Kidney glomerular epithelial cell (primary cell): ENCODE measurements around the gene CRADD.
"Not testable (repeated sequence)": the region's sequence is repeated elsewhere in the genome, so short reads cannot be mapped to it uniquely, and the experiment has no call there.

ENCODE experiments used
- DNase-seq: peaks from one replicate; lab custom pipeline; 2025; lab: John Stamatoyannopoulos, UW

Gene CRADD

DNA sequence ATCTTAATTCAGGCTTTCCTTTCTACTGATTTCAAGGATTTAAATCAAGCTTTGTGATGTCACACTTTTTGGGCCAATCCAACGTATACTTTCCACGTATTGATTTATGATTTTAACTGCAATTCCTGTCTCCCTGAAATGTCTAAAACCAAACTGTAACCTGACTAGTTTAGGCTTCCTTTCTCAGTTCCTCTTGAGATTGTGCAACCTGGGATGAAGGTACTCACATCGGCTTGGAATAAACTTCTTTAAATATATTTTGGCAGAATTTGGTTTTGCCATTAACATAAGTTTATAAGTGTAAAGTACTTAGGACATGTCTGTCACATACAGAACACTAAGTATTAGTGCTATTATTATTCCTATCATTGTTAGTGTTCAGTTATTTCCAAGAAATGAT lies 224.6 kb downstream of the CRADD start:
- DNase-seq: no peak

DNA sequence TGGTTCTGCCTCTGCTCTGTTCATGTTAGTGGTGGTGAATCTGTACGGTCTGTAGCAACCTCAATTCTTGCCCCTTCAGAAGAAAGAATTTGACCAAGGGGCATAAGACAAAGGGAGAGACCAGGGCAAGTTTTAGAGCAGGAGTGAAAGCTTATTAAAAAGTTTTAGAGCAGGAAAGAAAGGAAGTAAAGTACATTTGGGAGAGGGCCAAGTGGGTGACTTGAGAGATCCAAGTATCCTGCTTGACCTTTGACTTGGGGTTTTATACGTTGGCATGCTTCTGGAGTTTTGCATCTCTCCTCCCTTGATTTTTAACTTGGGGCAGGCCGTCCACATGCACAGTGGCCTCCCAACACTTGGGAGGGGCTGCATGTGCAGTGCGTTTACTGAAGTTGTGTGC lies 225.0 kb downstream of the CRADD start:
- no peak for DNase-seq

DNA sequence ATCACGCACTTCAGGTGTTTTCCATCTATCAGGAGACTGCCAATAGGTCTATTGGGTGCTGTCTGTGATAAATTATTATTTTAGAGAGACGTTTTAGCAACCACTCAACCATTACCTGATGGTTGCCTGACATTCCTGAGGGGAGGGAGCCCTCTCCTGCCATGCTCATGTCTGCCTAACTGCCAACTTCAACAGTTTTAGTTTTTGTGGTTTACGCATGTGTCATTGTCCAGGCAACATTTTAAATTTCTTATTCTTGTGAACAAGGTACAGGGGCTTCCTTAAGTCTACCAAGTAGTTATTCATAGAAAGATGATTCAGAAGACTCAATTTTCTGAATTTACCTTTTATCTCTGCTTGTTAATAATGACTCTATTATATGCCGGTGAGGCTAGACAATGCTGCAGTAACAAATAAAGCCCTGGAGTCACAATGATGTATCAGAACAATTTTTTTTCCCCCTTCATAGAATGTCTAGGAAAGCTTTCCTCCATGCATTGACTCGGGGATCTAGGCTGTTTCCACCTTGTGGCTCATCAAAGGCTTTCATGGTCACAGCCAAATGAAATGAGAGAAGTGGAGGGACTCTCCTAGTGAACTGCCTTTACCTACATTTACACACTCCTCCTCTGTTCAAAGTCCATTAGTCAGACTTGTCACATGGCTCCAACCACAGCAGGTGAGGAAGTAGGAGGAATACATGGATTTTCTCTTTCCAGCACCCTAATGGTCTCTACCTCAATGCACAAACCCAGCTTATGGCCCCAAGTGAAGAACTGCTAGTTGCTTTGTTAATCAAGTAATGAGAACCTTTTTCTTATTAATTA lies 225.8 kb downstream of the CRADD start:
- no peak for DNase-seq

DNA sequence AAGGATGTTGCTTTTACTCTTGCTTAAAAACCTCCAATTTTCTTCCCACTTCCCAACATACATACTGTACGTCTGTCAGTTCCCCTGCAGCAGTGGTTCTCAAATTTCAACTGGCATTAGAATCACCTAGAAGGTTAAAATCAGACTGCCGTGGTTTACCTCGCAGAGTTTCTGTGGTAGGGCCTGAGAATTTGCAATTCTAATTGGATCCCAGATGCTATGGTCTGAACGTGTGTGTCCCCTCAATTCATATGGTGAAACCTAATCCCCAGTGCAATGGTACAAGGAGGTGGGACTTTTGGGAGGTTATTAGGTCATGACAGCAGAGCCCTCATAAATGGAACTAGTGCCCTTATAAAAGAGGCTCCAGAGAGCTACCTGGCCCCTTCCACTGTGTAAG lies 226.9 kb downstream of the CRADD start:
- DNase-seq: no peak

DNA sequence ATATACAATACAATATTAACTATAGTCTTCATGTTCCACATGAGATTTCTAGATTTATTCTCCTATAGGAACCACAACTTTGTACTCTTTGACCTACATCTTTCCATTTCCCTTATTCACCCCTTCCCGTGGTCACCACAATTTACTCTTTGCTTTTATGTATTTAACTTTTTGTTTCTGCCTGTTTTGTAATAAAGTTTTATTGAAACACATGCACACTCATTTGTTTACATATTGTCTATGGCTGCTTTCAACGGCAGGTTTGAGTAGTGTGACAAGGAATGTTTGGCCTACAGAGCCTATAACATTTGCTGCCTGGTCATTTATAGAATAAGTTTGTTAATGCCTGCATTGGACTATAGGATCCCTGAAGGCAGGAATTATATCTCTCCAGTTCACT lies 231.1 kb downstream of the CRADD start:
- no peak for DNase-seq

DNA sequence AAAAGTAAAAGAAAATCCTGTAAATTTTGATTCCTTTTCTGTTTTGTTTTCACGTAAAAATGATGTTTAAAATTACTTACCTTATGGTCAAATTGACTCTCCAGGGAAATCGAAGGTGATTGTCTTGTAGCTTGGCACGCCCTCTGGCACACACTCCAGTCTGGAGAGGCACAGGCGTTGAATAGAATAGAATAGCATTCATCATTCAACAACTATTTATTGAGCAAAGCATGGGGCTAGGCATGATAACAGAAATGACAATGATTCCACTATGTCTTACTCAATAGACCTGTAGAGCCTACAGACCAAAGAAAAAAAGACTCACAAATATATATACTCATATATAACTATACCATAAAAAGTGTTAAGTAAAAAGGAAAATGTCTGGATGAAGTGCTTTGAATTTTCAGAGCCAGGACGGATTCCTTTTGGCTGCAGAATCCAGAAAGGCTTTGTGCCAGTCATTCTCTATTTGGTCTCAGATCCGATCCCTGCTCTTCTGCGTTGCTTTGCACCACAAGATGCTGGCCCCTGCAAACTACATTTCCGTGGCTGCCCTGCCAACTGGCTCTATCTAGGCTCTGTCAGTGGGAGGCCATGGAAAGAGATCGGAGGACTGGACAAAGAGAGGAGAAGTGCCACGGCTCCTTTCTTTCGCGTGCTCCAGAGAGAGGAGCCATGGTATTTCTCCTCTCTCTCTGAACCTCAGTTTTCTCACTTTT lies 231.8 kb downstream of the CRADD start:
- DNase-seq: no peak

DNA sequence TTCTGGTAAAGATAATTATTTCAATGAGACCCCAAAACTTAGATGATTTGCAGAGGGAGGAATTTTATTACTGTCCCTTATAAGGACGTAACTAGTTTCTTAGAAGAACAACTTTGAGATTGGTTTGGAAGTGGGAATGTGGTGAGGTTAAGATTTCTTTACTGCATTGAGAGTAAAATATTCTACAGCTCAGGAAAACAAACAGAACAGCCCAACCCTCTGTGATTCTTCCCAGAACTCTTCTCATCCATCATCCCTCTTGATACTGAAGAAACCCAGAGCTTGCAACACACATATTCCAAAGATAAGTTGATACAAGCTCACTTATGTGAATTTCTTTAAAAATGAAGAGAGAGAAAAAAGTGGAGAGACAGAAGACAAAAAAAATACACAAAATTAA lies 234.2 kb downstream of the CRADD start:
- DNase-seq: no peak

DNA sequence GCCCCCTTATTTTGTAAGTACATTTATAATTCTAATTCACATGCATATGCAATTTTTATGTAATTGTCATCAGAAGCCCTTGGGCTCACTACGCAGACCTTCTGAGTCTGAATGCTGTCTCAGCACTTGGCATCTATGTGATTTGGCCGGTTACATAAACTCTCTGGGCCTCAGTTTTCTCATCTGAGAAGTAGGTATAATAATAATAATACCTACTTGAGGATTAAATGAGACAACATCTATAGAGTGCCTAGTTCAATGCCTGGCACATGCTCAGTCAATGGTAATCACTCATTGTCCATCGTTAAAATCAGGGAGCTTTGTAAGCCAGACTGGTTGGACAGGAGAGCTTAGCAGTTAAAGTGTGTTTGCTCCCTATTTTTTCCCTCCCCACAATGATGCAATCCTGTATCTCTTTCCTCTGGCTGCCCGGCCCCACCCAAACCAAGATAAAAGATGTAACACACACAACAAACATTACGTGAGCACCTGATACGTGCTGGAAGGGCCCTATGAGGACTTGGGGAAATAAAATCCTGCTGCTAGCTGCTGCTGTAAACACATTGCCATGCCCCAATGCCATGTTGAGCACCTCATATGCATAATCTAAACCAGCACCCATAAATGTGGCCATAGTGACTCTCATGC lies 235.0 kb downstream of the CRADD start:
- DNase-seq: no peak

DNA sequence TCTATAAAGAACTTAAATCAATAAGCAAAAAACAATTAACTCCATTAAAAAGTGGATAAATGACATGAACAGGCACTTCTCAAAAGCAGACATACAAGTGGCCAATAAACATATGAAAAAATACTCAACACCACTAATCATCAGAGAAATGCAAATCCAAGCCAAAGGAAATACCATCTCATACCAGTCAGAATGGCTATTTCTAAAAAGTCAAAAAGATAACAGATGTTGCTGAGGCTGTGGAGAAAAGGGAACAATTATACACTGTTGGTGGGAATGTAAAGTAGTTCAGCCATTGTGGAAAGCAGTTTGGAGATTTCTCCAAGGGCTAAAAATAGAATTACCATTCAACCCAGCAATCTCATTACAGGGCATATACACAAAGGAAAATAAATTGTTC lies 236.7 kb downstream of the CRADD start:
- no peak for DNase-seq

DNA sequence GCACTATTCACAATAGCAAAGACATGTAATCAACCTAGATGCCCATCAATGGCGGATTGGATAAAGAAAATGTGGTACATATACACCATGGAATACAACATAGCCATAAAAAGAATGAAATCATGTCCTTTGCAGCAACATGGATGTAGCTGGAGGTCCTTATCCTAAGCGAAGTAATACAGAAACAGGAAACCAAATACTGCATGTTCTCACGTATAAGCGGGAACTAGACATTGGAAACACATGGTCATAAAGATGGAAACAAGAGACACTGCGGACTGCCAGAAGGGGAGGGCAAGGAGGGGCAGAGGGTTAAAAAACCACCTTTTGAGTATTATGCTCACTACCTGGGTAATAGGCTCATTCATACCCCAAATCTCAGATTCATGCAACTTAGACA lies 237.1 kb downstream of the CRADD start:
- no peak for DNase-seq

DNA sequence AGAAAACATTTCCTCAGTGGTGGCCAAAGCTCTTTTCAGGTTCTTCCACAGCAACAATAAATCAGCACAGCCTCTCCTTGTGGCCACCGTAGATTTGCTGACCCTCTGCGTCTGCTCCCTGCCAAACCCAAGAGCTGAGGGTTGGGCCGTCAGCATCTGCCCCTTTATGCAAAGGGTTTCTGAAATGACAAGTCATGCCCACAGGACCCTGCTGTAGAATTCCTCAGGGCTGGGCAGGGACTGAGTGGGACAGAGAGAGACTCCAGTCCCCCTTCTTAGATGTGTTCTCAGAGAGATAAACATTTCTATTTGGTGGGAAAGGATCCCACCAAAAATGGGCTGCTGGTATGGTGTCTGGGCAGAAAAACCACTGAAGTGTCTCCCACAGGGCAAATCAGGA lies 238.2 kb downstream of the CRADD start:
- DNase-seq: no peak

DNA sequence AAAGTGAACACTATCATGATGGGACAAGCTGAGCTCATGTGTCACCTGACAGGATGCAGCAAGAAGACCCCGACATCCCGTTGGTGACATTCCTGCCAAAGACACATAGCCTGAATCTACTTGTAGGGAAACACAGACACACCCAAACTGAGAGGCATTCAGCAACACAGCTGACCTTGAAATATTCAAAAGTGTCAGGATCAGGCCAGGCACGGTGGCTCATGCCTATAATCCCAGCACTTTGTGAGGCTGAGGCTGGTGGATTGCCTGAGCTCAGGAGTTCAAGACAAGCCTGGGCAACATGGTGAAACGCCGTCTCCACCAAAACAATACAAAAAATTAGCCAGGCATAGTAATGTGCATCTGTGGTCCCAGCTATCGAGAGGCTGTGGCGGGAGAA lies 239.2 kb downstream of the CRADD start:
- DNase-seq: no peak

DNA sequence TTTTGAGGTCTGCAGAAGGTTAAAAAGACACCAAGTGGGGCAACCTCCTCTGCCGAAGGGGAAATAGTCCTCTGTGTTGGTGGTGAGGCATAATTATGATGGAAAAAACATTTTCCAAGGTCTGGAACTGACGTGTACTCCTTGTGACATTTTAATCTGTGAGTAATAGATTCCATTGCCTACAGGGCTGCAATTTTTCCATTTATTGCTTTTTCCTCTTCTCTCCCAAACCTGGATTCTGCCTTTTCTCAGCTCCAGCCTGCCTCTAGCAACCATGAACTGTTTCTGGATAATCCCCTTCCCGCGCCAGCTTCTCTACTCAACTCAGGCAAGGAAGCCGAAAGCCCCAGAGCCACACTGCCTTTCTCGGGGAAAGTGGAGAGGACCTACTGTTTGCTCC lies 241.1 kb downstream of the CRADD start:
- no peak for DNase-seq

DNA sequence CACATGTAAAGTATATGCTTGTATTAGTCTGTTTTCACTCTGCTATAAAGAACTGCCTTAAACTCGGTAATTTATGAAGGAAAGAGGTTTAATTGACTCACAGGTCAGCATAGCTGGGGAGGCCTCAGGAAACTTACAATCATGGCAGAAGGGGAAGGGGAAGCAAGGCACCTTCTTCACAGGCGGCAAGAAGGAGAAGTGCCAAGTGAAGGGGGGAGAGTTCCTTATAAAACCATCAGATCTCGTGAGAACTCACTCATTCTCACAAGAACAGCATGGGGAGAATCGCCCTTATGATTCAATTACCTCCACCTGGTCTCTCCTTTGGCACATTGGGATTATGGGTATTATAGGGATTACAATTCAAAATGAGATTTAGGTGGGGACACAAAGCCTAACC lies 241.7 kb downstream of the CRADD start:
- DNase-seq: no peak

DNA sequence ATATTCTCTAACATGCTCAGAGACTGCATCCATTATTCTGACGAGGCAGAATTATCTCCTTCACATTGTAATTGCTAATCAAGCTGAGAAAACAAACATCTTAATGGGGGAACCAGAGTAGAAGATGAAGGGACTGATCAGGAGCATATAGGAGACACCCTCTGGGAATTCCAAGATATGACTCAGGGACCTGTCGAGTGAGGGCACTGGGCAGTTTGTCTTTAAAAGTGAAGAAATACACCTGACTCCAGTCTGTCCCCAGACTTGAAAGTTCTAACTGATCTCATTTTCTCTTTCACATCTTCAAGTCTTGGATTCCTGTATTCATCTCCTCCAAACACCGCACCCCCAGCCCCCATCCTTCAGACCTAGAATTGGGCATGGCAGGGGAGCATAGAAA lies 244.3 kb downstream of the CRADD start:
- DNase-seq: no peak

DNA sequence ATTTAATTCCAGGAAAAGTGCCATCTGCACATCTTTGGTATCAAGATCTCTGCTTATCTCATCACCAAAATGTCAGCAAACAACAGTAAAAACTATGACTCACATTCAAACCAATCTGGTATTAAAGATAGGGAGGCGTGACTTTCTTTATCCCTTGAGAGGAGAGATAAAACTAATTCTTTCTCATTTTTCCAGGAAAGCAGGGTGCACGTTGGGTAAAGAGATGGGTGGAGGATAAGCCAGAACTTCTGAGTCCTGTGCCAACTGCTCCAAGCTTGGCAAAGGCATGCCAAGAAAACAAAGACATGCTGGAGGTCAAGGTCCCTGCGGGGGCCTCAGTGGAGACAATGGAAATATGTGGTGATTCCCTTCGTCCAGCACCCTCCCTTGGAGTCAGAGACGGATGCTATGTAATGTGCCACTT lies 245.4 kb downstream of the CRADD start:
- DNase-seq: no peak

DNA sequence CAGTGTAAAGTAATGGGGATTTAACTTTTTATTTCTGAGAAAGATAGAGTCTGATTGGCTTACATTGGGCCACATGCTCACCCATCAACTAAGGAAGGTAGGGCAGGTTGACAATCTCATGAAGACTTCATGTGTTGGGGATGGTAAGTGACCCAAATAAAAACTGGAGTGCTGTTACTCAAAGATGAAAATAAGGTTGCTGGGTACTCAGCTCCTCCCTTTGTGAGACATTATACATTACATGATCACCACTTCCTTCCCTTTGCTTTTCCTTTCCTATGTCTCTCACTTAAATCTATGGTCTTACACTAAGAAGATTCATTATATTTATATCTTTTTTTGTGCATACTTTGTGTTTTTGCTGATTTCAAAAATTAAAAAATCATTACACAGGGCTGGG lies 247.2 kb downstream of the CRADD start:
- no peak for DNase-seq

DNA sequence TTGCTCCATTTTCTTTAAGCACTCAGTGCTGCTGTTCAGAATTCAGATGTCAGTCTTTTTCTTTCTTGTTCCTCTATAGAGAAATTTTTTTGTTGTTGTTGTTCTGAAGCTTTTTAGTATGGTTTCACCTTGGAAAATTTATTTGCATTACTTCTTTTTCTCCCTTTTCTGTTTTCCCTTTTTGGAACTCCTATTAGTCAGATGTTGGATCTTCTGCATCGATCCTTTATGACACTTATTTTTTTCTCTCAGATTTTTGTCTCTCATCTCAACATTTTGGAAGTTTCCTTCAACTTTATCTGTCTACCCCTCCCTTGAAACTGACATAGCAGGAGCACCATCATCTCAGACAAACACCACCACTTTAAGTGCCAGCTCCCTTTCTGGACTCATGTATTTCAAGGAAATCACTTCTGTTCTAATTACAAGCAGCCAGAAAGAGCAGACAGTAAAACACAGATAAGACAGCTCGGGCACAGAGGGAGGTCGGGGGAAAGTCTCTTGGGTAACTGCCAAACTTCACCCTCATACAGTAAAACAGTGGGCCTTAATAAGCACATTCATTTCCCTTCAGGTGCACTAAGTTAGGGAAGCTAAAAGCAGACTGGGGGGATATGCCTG lies 248.5 kb downstream of the CRADD start:
- DNase-seq: no peak

DNA sequence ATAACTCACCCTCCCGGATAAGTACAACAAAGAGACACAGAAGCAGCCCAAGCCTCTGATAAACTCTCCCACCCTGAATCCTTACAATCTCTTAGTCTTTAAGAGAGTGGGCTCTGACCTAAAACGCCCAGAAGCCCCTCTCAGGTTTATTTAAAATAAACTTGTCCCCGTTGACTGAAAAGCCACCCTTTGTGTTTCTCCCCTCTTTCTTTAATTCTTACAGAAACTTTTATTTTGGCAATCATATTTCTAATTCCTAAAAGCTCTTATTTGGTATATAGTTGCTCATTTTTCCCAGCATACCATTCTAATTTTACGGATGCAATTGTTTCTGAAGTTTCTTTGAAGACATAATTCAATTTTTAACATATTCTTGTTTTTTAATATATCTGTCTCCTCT lies 249.1 kb downstream of the CRADD start:
- no peak for DNase-seq

DNA sequence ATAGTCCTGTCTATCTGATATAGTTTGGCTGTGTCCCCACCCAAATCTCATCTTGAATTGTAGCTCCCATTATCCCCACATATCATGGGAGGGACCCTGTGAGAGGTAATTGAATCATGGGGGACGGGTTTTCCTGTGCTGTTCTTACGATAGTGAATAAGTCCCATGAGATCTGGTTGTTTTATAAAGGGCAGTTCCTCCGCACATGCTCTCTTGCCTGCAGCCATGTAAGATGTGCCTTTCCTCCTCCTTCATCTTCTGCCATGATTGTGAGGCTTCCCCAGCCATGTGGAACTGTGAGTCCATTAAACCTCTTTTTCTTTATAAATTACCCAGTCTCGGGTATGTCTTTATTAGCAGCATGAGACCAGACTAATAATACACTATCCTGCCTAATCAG lies 251.9 kb downstream of the CRADD start:
- not testable (repeated sequence) for DNase-seq

DNA sequence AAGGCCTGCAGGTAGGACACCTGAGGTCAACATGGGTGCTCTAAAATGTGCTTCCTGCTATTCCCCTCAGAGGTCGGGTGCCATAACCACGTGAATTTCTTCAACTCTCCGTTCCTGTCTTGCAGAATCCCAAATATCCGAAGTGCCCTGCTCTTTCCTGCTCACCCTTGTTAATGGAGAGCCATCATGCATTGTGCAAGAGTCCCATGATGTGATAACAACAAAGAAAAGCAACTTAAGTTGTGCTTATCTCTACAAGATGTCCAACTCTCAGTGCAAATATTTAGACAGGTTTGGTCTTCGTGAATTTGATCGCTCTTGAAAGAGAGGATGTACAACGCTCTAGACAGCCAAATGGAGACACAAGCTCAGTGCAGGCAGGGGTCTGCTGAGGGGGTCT lies 260.6 kb downstream of the CRADD start:
- DNase-seq: no peak

DNA sequence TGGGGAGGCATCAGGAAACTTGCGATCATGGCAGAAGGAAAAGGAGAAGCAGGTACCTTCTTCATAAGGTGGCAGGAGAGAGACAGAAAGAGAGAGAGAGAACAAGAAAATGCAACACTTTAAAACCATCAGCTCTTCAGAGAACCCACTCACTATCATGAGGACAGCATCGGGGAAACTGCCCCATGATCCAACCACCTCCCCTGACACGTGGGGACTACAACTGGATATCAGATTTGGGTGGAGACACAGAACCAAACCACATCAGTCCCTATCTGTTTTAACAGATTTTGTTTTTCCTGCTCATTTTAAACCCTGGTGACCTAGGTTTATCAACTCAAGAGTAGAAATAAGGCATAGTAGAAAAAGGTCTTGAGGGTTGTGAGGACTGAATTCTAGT lies 261.1 kb downstream of the CRADD start:
- DNase-seq: no peak

DNA sequence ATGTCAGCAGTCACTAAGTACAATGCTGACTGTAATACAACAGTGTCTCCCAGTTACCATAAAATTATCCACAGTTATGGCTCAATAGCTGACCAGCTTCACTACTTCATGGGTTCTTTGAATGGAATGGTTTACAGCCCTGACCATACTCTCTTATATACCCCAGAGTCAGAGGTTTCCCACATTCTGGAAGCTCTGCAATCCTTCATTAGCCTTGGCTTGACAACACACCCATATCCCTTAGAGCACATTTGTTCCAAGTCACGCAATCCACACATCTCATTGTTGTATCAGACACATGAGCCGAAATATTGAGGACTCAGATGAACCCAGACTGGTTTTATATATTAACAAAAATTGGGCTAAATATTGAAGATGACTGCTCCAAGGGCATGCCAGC lies 261.8 kb downstream of the CRADD start:
- no peak for DNase-seq
